GM21515 (cell line): Measurements from ENCODE around the gene MVP.

Source experiments
- ATAC-seq: cut with Tn5 transposase; IDR thresholded peaks from one replicate; pipeline ENCODE4 v1.9.1; 2021; ENCODE audit not compliant: unreplicated experiment

MVP gene

GRCh38 chr16:29804455-29805231 is 15.6 kb upstream of the MVP start:
- ATAC-seq = no peak

GRCh38 chr16:29805232-29806098 is 14.8 kb upstream of the MVP start:
- ATAC-seq = peak; percentile 48

- ATAC-seq = no peak
Observed at GRCh38 chr16:29806099-29806579, 14.1 kb upstream of the MVP start, which contains the start of gene MAZ. Gene MAZ (plus strand): TSS chr16:29806529. CDS start chr16:29806702, 173 bp downstream.

DNA sequence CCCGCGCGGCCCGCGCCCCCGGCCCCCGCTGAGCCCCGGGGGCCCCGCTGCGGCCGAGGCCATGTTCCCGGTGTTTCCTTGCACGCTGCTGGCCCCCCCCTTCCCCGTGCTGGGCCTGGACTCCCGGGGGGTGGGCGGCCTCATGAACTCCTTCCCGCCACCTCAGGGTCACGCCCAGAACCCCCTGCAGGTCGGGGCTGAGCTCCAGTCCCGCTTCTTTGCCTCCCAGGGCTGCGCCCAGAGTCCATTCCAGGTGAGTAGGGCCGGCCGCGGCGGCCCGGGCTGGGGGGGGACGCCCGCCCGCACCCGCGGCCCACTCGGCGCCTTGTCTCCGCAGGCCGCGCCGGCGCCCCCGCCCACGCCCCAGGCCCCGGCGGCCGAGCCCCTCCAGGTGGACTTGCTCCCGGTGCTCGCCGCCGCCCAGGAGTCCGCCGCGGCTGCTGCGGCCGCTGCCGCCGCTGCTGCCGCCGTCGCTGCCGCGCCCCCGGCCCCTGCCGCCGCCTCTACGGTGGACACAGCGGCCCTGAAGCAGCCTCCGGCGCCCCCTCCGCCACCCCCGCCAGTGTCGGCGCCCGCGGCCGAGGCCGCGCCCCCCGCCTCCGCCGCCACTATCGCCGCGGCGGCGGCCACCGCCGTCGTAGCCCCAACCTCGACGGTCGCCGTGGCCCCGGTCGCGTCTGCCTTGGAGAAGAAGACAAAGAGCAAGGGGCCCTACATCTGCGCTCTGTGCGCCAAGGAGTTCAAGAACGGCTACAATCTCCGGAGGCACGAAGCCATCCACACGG is 13.4 kb upstream of the MVP start:
- no peak for ATAC-seq

DNA sequence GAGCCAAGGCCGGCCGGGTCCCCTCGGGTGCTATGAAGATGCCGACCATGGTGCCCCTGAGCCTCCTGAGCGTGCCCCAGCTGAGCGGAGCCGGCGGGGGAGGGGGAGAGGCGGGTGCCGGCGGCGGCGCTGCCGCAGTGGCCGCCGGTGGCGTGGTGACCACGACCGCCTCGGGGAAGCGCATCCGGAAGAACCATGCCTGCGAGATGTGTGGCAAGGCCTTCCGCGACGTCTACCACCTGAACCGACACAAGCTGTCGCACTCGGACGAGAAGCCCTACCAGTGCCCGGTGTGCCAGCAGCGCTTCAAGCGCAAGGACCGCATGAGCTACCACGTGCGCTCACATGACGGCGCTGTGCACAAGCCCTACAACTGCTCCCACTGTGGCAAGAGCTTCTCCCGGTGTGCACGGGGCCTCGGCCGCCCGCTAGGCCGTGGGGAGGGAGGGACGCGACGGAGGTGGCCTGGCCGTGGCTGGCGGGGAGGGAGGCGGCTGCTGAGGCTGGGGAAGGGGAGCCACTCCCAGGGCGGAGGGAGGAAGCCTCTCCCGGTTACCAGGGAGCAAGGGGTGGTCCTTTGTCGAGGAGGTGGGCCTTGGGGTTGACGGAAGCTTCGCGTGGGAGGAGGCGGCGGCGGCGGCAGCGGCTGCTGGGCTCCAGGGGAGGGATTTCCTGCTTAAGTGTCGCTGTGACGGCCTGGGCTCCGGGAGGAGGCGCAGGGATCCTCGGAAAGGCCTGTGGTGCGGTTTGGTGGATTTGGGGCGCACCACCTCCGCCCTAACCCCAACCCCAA is 12.6 kb upstream of the MVP start:
- no peak for ATAC-seq

DNA sequence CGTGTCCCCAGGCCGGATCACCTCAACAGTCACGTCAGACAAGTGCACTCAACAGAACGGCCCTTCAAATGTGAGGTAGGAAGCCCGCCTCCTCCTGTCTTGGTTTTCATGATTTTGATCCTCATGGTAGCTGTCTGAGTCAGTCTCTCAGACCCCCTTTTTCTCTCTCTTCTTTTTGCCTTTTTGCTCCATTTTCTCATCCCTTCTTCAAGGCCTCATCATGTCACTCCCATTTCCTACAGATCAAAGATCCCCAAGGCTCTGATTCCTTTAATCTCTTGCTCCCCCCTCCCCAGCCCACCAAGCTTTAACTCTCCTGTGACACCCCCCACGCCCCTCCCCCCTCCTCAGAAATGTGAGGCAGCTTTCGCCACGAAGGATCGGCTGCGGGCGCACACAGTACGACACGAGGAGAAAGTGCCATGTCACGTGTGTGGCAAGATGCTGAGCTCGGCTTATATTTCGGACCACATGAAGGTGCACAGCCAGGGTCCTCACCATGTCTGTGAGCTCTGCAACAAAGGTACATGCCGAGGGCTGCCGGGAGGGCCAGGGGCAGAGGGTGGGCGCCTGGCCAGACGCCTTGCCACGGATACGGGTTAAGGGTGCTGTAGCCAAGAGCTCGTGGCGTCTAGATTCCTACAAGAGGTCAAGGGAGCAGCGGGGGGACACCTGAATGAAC is 11.9 kb upstream of the MVP start:
- no peak for ATAC-seq

GRCh38 chr16:29809031-29809747 is 11.1 kb upstream of the MVP start:
- ATAC-seq = no peak

DNA sequence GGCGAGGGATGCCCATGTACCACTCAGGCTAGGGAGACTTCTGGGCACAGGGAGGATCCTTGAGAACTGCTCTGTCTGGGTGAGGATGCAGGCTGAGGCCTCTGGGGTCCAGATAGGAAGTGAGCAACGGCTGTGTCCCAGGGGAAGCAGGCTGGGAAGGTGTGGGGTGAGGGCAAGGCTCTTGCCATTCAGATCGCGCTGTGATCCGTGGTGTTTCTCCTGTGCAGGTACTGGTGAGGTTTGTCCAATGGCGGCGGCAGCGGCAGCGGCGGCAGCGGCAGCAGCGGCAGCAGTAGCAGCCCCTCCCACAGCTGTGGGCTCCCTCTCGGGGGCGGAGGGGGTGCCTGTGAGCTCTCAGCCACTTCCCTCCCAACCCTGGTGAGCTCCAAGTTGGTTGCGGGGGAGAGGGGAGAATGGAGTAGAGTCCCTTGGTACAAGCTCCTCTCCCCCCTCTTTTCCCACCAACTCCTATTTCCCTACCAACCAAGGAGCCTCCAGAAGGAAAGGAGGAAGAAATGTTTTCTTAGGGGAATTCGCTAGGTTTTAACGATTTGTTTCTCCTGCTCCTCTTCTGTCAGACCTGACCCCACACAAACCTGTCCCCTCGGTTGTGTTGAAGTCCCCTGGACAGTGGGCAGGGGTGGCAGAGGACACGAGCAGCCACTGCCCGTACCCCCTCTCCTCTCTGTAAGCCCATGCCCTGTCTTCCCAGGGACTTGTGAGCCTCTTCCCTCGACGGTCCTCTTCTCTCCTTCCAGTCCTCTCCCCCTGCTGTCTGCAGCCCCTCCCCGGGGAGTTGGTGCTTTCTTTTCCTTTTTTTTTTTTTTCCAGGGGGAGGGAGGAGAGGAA is 10.2 kb upstream of the MVP start:
- ATAC-seq = no peak

- no peak for ATAC-seq
Observed at GRCh38 chr16:29810699-29811169, 9.5 kb upstream of the MVP start.

GRCh38 chr16:29811170-29811895 is 8.9 kb upstream of the MVP start:
- peak; percentile 35 for ATAC-seq

GRCh38 chr16:29811896-29812665 is 8.2 kb upstream of the MVP start, which contains the start of gene PRRT2:
Gene PRRT2 (plus strand): TSS chr16:29812193. CDS start chr16:29813055, 862 bp downstream.
- no peak for ATAC-seq

- ATAC-seq = no peak
Observed at GRCh38 chr16:29812754-29813643, 7.3 kb upstream of the MVP start.

DNA sequence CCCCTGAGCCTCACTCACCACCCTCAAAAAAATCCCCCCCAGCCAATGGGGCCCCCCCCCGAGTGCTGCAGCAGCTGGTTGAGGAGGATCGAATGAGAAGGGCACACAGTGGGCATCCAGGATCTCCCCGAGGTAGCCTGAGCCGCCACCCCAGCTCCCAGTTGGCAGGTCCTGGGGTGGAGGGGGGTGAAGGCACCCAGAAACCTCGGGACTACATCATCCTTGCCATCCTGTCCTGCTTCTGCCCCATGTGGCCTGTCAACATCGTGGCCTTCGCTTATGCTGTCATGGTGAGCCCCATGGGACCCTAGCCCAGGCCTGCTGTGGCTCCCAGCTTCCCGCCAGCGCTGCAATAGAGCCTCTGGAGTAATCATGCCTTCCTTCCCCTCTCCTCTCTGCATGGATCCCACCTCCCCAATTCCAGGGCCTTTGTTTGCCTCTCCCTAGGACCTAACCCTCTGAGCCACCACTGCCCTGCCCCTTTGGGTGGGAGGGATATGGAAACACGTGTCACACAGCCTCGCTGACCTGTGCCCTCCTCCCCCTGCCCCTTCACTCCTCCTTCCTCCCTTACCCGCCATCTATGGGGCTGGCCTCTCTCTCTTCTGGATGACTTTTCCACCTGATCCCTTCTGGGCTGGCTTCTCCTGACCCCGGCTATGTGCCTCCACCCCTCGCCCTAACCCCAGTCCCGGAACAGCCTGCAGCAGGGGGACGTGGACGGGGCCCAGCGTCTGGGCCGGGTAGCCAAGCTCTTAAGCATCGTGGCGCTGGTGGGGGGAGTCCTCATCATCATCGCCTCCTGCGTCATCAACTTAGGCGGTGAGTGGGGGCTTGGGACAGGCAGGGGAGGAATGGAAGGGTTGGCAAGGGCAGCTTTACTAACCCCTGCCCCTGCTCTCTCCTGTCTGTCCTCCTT is 6.4 kb upstream of the MVP start:
- no peak for ATAC-seq

- no peak for ATAC-seq
Observed at GRCh38 chr16:29814592-29814991, 5.7 kb upstream of the MVP start.
